Measurements from ENCODE around the gene AKAP13. TPM values are rescaled to one million over a fixed set of nuclear protein-coding genes. Genes with fewer than 3 reads are reported as not detected.

Gene AKAP13
- total RNA-seq, 1 experiment from 2014 or later: 47.3 TPM

GRCh38 chr15:85743392-85744055, 363.1 kb downstream of the AKAP13 start:
- Mint-ChIP-seq H3K4me3 (no peak overlapping the region), H3K27ac (peak overlapping the region; percentile 40 to 80 (median 68); a peak in 4 of 7 replicates)
- H2BK15ac ChIP-seq (ENCODE audit: low read depth, low read length): no peak overlapping the region

More at GRCh38 chr15:85743392-85744055, 363.1 kb downstream of the AKAP13 start:
- Histone ChIP-seq H3T11ph (ENCODE audit: low read length) (no peak overlapping the region), H3K14ac (ENCODE audit: insufficient read depth, low read length) (no peak overlapping the region), H3K18ac (ENCODE audit: insufficient read length, low read depth, low read length) (no peak overlapping the region), H3K23me2 (ENCODE audit: insufficient read length, low read depth, low read length, poor library complexity, severe bottlenecking) (no peaks in the 10 kb centered on the region), H3K4ac (ENCODE audit: low read depth, low read length) (no peak overlapping the region), H4K20me1 (ENCODE audit: control insufficient read depth, insufficient read depth, insufficient read length) (no peaks in the 10 kb centered on the region), H2AK5ac (ENCODE audit: insufficient read length, low read length) (no peak overlapping the region), H2BK12ac (ENCODE audit: insufficient read length, low read depth, low read length) (no peak overlapping the region), H3K9me3 (ENCODE audit: control insufficient read depth, low read depth, low read length) (no peaks in the 10 kb centered on the region), H4K5ac (ENCODE audit: insufficient read length, low read depth, low read length) (no peak overlapping the region), H2AFZ (ENCODE audit: low read length) (no peak overlapping the region), H3K27ac (ENCODE audit: insufficient read length, low read depth, low read length) (no peak overlapping the region), H4K91ac (ENCODE audit: insufficient read length, low read depth, low read length) (no peak overlapping the region), H3K79me1 (ENCODE audit: insufficient read depth, low read depth, low read length, poor library complexity, severe bottlenecking) (no peaks in the 10 kb centered on the region), H3K23ac (ENCODE audit: insufficient read length, low read depth, low read length) (no peak overlapping the region), H2BK120ac (ENCODE audit: low read depth, low read length, poor library complexity, severe bottlenecking) (no peak overlapping the region), H3K9ac (ENCODE audit: extremely low read depth, insufficient read length, low read length) (no peak overlapping the region), H3K79me2 (ENCODE audit: insufficient read depth, low read length) (no peaks in the 10 kb centered on the region), H3K4me2 (ENCODE audit: insufficient read depth, insufficient read length, low read length) (no peak overlapping the region), H3K4me1 (ENCODE audit: insufficient read depth, low read length) (no peaks in the 10 kb centered on the region; the same call in 1 of the 2 replicates), H3K56ac (ENCODE audit: insufficient read length, low read depth, low read length) (no peak overlapping the region), H2BK5ac (ENCODE audit: insufficient read length, low read length) (no peak overlapping the region), H4K8ac (replicated peaks; ENCODE audit: insufficient read length, low read depth, low read length) (no peak overlapping the region), H3K27me3 (ENCODE audit: insufficient read depth, low read length) (no peaks in the 10 kb centered on the region), H2BK20ac (ENCODE audit: low read depth, low read length, poor library complexity, severe bottlenecking) (no peak overlapping the region)
- no peak for TF ChIP-seq CTCF (conservative IDR thresholded peaks at IDR 0.05)
- WGBS (ENCODE audit: extremely low coverage, insufficient read length, low lambda C conversion rate): no CpG with 5 or more reads among the region's 14 CpGs
- H3K27me3 Mint-ChIP-seq (ENCODE audit: low read depth): no peaks in the 10 kb centered on the region
- DNase-seq: no peak
- H3K9me3 Mint-ChIP-seq: no peaks in the 10 kb centered on the region
- H3K4me1 Mint-ChIP-seq: peaks cover 23 to 30% of the 10 kb centered on the region in 2 experiments
- peaks cover 26 to 70% (median 64%) of the 10 kb centered on the region in 3 experiments; a peak in 6 of 7 replicates for H3K36me3 Mint-ChIP-seq (ENCODE audit: insufficient read depth in 1 of 3, low read depth in 3 of 3)
